DMS79 (cell line): ENCODE measurements around the gene SLC6A5.

Experiments used
- DNase-seq: peaks from one replicate; lab custom pipeline; 2025; lab: John Stamatoyannopoulos, UW

The SLC6A5 gene

GRCh38 chr11:20596205-20597153 is 2.9 kb upstream of the SLC6A5 start:
- DNase-seq = no peak

- no peak for DNase-seq
Measured at GRCh38 chr11:20597154-20597679, 2.2 kb upstream of the SLC6A5 start.

GRCh38 chr11:20597680-20598484 is 1.5 kb upstream of the SLC6A5 start:
- no peak for DNase-seq

GRCh38 chr11:20598492-20598891 is 916 bp upstream of the SLC6A5 start:
- no peak for DNase-seq

GRCh38 chr11:20600020-20600346 is 575 bp downstream of the SLC6A5 start:
- no peak for DNase-seq

- no peak for DNase-seq
Measured at GRCh38 chr11:20600551-20600950, 1.1 kb downstream of the SLC6A5 start.

GRCh38 chr11:20601221-20601914 is 2.0 kb downstream of the SLC6A5 start:
- no peak for DNase-seq

- DNase-seq = no peak
Measured at GRCh38 chr11:20604295-20604803, 4.9 kb downstream of the SLC6A5 start.

GRCh38 chr11:20604864-20605601 is 5.6 kb downstream of the SLC6A5 start:
- DNase-seq = no peak

- DNase-seq = no peak
Measured at GRCh38 chr11:20605602-20606091, 6.2 kb downstream of the SLC6A5 start.

- no peak for DNase-seq
Measured at GRCh38 chr11:20608934-20609333, 9.5 kb downstream of the SLC6A5 start.

- DNase-seq = peak; percentile 49
Measured at GRCh38 chr11:20609727-20610707, 10.6 kb downstream of the SLC6A5 start.

- no peak for DNase-seq
Measured at GRCh38 chr11:20610825-20611224, 11.4 kb downstream of the SLC6A5 start.

- no peak for DNase-seq
Measured at GRCh38 chr11:20611445-20611844, 12.0 kb downstream of the SLC6A5 start.

- DNase-seq = no peak
Measured at GRCh38 chr11:20611892-20612291, 12.5 kb downstream of the SLC6A5 start.

- no peak for DNase-seq
Measured at GRCh38 chr11:20612416-20612815, 13.0 kb downstream of the SLC6A5 start.

GRCh38 chr11:20616920-20617319 is 17.5 kb downstream of the SLC6A5 start:
- DNase-seq = no peak

GRCh38 chr11:20617346-20618005 is 18.1 kb downstream of the SLC6A5 start:
- DNase-seq = no peak

GRCh38 chr11:20618083-20618482 is 18.7 kb downstream of the SLC6A5 start:
- no peak for DNase-seq
